ENCODE results near the gene DNM2.
"Not testable (repeated sequence)": the region's sequence is repeated elsewhere in the genome, so short reads cannot be mapped to it uniquely, and the experiment has no call there.

Gene DNM2

DNA sequence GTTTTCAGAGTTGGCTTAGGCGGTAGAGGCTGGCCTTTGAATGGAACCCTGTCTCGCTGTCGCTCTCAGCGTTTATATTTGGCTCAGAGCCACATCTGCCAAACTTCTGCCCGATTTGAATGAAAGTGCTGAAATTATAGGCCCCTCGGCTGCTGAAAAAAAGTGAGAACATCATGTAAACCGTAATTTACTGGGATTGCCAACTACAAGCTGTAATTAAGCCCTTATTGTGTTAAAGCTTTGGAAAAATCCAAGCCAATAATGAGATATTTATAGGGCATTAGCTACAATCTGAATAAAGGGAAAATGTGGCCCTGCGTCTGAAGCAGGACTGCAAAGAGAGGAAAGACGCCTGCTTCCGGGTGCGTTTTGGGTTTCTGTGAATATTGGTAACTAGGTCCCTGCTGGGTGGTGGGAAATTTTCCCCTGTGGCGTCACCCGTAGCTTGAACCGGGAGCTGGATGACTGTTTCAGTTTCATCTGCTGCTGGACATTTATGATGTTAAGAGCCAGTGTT is 9.9 kb downstream of the DNM2 start:
- DNase-seq, result peak in 1 of 2 donors; percentile 42

DNA sequence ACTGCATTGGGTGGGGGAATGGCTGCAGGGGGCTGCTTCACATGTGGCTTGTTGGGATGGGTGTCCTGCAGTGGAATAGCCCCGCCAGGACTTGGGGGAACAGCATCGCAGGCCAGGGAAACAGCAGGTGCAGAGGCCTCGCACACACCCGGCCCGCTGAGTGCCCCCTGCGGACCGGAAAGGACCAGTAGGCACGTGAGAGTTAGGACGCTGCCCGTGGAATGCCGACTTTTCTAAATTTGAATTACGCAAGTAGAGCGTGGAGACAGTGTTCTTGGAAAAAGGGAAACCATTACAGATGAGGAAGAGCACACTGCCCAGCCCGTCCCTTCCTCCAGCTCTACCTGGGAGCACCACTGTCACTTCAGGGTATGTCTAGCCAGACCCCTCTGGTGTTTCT is 11.5 kb downstream of the DNM2 start:
- DNase-seq, result no peak

DNA sequence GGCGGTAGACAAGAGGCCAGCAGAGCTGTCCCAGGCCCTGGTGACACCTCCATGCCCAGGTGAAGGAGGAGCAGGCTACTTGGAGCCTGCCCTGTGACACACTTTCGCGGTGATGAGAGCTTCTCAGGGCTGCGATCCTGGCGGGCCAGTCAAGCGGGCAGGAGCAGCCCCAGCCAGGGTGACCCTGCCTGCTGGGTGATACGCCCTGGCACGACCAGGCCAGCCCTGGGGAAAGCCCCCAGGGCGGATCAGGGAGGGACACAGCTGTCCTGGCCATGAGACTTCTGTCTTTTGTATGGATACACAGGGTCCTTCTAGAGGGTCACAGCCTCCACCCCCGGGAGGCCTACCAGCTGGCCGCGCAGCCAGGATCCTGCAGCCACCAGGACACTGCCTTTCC is 13.1 kb downstream of the DNM2 start:
- peak in 1 of 2 donors; percentile 68 for DNase-seq

DNA sequence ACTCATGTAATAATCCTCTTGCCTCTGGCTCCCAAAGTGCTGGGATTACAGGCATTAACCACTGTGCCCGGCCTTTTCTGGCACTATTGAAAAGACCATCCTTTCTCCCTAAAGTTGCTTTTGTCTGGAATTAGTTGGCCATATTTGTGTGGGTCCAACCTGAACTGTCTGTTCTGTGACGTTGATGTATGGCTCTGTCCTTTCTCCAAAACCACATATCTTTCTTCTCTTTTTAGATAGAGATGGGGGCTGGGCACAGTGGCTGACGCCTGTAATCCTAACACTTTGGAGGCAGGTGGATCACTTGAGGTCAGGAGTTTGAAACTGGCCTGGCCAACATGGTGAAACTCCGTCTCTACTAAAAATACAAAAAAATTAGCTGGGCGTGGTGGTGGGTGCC is 17.9 kb downstream of the DNM2 start:
- DNase-seq, result no peak

DNA sequence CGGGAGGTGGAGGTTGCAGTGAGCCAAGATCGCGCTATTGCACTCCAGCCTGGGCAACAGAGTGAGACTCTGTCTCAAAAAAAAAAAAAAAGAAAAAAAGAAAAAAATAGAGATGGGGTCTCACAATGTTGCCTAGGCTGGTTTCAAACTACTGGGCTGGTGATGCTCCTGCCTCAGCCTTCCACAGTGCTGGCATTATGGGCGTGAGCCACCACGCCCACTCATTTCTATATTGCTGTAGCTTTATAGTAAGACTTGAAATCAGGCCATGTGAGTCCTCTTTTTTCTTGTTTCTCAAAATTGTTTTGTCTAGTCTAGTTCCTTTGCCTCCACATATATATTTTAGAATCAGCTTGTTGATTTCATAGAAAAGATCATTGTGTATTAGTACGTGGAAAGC is 18.3 kb downstream of the DNM2 start:
- no peak for DNase-seq

DNA sequence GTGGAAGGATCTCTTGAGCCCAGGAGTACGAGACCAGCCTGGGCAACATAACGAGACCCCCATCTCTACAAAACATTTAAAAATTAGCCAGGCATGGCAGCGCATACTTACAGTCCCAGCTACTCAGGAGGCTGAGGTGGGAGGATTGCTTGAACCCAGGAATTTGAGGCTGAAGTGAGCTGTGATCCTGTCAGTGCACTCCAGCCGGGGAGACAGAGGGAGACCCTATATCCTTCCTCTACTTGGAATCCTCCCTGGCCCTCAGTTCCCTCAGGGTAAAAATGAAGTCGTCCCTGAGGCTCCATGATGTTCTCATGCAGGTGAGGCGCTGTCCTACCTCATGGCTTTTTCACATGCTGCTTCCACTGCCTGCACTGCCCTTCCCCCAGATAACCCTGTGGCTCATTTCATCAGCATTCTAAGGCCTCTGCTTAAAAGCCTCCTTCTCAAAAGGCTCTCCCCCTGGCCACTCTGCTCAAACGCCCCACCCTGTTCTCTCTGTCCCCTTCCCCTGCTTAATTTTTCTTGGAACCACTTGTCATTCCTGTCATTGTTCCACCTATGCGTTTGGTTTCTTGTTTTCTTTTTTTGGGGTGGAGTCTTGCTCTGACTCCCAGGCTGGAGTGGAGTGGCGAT is 19.2 kb downstream of the DNM2 start:
- DNase-seq, result no peak

DNA sequence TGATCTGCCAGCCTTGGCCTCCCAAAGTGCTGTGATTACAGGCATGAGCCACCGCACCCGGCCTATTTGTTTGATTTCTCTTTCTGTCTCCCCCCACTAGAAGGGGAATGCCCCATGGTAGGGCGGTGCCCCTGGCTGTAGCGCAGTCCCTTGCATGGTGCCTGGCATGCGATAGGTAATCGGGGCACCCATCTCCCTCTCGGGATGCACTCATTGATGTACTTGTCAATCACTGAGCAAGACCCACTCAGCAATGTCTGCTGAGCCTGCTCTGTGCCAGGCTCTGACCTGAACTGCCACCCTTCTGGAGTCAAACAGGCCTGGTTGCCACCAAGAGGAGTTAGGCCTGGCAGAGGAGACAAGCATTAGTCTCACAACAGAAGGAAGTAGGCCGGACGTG is 19.8 kb downstream of the DNM2 start:
- DNase-seq, result no peak

DNA sequence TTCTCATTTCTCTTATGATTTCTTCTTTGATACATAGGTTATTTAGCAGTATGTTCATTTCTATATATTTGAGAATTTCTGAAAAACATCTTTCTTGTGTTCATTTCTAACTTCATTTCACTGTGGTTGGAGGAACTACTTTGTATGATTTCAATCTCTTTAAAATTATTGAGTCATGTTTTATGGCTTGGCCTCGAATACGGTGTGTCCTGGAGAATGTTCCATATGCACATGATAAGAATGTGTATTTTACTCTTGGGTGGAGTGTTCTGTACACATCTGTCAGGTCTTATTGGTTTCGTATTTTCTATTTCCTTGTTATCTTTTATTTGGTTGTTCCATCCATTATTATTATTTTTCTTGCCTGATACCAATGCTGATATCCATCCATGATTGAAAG is 22.9 kb downstream of the DNM2 start:
- DNase-seq, result no peak

DNA sequence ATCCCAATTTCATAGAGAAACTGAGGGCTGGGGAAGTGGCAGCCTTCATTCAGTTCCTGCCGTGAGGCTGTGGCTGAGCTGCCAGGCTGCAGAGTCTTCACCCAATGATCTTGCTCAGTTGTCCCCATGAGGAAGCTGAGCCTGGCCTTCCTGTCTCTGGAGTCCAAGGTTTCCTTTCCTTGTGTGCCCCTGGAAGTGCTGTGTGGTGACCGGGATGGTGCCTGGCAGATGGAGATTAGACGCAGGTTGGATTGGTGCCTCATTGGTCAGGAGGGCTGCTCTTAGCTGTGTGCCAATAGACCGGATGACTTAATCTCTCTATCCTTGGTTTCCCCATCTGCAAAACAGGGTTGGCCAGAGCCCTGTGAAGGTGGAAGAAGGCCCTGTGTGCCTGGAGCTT is 24.6 kb downstream of the DNM2 start:
- DNase-seq, result no peak

DNA sequence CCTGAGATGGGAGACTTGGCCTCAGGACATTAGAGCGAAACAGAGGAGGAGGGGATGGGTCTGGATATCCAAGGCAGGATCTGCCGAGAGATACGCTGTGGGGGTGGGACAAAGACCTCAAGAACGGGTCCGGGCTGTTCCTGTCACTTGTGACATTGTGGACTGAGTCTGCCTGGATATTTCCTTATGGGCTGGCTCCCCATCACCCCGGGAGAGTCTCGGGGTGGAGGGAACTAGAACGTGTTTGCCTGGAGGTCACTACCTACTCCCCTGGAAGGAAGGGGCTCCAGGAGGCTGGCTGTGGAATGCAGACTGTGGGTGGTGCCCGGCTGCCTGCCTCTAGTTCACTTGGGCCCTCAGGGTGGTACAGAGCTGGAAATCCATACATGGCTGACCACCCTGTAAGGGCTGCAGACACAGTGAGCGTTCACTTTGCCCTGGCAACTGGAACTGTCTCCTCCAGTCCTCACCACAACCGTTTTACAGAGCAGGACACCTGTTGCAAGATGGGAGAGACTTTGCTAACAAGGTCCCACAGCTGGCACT is 26.4 kb downstream of the DNM2 start:
- DNase-seq, result no peak

DNA sequence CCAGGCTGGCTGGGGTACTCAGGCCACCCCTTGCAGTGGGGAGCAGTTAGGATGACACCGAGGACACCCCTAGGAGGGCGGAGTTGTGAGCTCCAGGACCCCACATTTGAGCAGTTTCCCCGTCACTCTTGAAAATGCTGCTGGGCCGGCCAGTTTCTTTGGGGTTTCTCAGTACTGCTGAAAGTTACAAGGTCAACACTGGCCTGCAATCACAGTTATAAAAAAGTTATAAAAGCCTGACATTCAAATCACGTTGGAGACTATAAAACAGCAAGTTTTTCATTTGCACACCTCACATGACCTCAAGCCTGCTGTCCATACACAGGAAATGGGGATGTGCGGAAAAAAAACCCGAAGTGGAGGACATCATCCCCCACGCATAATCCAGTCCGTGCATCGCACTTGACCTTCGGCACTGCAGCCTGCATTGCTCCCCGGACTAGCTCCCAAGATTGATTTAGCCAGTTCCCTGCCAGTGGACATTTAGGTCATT is 27.0 kb downstream of the DNM2 start:
- DNase-seq, result no peak

DNA sequence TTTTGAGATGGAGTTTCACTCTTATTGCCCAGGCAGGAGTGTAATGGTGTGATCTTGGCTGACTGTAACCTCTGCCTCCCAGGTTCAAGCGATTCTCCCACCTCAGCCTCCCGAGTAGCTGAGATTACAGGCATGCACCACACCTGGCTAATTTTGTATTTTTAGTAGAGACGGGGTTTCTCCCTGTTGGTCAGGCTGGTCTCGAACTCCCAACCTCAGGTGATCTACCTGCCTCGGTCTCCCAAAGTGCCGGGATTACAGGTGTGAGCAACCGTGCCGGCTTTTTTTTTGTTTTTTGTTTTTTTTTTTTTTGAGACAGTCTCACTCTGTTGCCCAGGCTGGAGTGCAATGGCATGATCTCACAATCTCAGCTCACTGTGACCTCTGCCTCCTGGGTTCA is 28.6 kb downstream of the DNM2 start:
- DNase-seq, result not testable (repeated sequence)

DNA sequence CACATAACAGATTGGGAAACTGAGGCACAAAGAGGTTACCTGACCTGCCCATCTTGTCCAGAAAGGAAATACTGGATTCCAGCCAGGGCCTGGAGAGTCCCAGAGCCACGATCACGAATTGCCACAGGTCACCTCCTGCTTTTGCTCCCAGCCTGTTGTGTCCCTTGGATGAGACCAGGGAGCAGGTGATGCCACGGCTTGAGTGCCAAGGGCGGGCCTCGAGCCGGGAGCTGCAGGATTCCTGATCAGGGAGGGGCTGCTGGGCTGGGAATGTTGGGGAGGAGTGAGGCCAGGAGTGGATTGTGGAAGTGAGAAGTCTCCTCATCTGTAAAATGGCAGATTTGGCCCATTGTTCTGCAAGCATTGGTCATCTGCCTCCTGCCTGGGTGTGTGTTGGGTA is 29.4 kb downstream of the DNM2 start:
- no peak for DNase-seq

DNA sequence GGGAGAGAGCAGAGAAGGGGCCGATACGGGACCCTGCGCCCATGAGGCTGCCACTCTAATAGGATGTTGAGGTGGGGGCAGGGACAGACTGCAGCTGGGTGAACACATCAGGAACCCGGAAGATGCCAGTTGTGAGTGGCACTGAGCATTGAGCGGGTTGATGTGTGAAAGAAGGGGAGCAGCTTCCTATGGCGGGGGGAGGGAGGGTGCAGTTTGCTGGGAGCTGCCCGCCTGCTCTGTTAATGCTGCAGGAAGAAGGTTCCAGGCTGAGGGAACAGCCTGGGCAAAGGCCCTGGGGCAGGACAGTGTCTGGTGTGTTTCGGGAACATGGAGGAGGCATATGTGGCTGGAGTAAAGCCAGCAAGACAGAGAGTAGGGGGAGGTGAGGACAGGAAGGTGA is 29.8 kb downstream of the DNM2 start:
- no peak for DNase-seq

DNA sequence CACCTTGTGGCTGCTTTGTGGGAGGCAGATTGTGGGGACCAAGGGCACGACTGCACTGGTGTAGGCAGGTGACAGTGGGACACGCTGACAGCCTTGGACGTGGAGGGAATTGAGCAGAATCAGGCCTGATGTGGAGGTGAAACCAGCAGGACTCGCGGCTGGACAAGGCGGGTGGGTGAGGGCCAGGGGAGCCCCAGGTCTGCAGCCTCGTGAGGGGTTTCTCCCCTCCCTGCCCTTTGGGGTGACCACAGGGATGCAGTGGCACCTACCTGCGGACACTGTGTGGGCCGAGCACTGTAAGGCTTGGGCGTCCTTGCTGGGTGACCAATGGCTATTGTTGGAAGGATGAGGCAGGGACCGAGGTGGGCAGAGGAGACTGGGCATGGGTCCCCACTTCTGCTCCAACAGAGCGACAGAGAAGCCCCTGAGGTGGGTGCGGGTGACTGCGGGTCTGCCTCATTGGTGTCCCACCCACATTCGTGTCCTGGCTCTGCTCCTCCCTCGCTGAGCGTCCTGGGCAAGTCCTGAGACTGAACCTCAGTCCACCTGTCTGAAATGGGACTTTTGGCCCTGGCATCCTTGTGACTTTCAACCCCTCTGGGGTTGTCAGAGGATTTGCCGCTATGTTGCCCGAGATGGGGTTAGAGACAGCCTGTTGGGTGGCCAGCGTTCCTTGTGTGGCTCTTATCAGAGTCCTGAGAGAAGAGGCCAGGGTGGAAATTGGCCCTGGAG is 30.5 kb downstream of the DNM2 start:
- no peak for DNase-seq

DNA sequence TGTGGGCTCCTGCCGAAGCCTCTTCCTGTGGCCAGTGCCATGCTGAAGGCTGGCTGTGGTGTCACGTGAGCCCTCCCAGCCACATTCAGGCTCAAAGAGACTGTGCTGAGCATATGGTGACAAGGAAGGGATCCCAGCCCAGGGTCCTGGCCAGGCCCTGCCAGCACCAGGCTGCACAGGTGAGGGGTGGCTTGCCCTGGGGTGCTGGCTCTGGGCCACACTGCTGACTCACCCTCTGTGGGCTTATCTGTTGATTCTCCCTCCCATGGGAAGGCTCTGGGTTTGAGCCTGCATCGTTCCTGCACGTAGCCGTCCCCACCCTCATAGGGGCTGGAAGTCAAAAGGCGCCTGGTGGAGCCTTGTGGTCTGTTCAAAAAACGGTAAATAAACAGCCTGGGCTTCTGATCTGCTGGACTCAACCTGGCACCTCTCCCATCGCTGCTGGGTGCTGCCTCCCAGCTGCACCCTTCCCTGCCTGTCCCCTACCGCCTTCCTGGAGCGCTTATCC is 31.1 kb downstream of the DNM2 start:
- peak in 1 of 2 donors; percentile 32 for DNase-seq

DNA sequence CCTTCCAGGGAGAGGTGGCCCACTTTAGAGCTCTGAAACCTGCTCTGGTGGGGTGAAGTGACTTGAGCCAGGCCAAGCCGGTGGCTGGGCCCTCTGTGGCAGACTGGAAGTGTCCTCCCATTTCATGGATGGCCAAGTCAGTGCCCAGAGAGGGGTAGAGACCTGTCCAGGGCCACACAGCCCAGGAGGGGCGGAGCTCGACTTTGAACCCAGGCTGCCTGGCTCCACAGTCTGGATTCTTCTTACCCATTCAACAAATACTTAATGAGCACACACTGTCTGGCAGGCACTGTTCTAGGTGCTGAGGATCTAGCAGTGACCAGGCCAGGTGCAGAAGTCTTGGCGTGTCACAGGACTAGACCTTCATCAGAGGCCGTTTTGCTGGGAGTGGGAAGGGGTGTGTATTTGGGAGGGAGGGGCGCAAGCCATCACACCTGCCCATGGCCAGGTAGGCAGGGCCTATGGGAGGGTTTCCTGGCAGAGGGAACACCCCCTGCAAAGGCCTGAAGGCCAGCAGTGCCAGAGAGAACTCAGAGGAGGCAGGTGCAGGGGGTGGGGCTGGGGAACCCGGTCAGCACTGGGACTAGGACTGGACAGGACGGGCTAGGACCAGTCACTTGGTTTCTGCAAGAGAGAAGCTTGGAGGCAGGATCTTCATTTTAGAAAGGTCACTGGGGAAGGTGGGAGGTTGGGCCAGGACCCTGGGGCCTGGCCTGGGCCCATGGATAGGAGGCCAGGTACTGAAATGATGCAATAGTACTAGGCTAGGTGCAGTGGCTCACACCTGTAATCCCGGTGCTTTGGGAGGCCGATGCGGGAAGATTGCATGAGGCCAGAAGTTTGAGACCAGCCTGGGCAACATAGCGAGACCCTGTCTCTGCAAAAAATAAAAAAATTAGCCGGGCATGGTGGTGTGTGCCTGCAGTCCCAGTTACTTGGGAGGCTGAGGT is 31.8 kb downstream of the DNM2 start:
- DNase-seq, result no peak

DNA sequence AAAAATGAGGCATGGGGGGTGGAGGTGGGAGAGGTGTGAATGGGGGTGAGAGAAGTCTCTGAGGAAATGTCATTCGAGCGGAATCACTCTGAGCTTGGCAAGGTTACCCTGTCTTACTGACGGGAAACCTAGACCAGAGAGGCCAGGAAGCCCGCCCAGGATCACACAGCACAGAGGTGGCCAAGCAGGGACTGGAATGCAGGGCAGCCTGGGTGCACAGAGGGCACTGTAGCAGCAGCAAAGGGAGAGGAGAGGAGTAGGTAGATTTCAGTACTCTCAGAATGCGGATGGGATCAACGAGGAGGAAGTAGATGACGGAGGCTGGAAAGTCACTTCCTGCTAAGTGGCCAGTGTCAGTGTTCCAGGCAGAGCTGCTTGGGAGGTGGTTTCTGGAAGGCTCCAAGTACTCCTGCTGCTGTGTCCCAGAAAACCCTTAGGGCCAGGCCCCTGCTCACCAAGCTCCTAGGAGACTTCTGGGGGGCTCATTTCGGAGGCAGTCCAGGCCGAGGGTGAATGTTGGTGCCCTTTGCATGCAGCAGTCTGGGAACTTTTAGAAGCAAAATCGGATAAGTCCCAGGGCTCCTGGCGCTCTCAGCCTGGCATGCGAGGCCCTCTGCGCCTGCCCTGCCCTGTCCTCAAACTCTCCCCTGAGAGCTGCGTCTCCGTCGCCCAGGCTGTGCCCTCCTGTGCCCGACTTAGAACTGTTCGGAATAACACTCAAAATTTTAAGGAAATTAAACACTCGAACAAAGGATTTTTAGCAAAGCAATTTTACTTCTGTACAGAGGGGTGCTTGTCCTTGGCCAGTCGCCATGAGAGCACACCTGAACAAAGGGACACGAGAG is 33.5 kb downstream of the DNM2 start:
- peak in 1 of 2 donors; percentile 31 for DNase-seq

DNA sequence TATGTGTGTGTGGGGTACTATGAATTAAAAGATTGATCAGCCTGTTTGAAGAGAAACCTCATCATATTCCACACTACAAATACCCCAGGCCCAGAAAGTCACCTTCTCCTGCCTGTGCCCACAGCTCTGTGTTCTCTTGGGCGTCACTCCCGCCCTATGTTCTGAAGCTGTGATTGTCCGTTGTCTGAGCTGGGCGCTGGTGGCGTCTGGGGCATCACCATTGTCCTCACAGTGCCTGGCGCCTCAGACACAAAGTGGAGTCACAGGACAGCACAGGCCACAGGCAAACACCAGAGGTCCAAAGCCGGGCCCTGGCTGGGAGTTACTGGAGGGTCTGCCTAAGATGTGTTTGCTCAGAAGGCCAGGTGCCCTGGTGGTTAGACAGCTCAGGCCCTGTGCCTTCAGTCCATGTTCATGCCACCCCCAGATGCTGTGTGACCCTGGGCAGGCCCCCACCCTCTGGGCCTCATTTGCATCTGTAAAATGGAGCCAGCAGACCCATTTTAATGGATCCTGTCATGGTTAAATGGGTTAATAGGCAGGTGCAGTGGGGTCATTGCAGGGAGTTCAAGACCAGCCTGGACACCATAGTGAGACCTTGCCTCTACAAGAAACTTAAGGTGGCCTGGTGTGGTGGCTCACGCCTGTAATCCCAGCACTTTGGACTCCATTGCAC is 34.5 kb downstream of the DNM2 start:
- DNase-seq, result peak; percentile 83 to 84

DNA sequence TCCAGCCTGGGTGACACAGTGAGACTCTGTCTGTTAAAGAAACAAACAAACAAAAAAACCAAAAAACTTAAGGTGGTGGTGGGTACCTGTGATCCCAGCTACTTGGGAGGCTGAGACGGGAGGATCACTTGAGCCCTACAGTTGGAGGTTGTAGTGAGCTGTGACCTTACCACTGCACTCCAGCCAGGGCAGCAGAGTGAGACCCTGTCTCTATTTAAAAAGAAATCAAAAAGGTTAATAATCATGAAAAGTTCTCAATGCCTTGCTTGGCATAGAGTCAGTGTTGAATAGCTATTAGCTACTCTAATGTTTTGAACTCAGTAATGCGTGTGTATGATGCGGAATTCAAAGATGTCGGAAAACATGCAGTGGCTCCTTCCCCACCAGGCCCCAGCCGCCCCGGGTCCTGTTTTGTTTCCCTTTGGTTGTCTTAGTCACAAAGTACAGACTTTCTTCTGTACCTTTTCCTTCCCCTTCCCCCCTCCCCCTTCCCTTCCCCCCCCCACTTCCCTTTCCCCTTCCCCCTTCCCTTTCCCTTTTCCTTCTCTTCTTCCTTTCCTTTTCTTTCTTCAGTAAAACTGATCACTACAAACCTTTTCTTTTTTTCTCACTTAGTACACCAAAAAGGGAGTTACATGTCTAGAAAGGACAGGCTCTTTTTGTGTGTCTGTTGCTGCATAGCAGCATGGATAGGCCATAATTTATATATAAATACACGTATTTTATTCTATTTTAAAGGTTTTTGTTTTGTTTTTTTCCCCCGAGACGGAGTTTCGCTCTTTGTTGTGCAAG is 35.2 kb downstream of the DNM2 start:
- no peak for DNase-seq

Measured in hippocampal formation (tissue), 2 donors.